GM12801 (cell line): Measurements from ENCODE around the gene ALPG.

Experiments used
- TF ChIP-seq, protein P1 (sequence below): IDR thresholded peaks from one replicate; pipeline ENCODE4 v1.5.1; 2011; ENCODE audit warnings: control low read depth; ENCODE audit not compliant: insufficient read length; ENCODE audit errors: extremely low read depth

The ALPG gene

DNA sequence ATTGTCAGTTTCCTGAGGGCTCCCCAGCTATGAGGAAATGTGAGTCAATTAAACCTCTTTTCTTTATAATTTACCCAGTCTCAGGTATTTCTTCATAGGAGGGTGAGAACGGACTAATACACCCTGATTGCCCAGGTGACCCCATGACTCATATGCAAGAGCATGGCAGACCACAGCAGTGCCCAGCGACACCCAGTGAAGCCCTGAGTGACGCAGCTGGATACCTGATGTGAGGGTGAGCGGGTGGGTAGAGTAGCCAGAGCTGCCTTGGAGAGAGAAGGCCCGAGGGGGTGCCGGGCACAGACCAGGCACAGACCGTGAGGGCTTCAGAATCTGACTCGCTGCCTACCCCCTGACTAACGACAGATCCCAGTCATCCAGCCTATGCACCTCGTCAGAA, 15.4 kb downstream of the ALPG start:
- TF ChIP-seq, protein P1, sequence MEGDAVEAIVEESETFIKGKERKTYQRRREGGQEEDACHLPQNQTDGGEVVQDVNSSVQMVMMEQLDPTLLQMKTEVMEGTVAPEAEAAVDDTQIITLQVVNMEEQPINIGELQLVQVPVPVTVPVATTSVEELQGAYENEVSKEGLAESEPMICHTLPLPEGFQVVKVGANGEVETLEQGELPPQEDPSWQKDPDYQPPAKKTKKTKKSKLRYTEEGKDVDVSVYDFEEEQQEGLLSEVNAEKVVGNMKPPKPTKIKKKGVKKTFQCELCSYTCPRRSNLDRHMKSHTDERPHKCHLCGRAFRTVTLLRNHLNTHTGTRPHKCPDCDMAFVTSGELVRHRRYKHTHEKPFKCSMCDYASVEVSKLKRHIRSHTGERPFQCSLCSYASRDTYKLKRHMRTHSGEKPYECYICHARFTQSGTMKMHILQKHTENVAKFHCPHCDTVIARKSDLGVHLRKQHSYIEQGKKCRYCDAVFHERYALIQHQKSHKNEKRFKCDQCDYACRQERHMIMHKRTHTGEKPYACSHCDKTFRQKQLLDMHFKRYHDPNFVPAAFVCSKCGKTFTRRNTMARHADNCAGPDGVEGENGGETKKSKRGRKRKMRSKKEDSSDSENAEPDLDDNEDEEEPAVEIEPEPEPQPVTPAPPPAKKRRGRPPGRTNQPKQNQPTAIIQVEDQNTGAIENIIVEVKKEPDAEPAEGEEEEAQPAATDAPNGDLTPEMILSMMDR, result no peak

DNA sequence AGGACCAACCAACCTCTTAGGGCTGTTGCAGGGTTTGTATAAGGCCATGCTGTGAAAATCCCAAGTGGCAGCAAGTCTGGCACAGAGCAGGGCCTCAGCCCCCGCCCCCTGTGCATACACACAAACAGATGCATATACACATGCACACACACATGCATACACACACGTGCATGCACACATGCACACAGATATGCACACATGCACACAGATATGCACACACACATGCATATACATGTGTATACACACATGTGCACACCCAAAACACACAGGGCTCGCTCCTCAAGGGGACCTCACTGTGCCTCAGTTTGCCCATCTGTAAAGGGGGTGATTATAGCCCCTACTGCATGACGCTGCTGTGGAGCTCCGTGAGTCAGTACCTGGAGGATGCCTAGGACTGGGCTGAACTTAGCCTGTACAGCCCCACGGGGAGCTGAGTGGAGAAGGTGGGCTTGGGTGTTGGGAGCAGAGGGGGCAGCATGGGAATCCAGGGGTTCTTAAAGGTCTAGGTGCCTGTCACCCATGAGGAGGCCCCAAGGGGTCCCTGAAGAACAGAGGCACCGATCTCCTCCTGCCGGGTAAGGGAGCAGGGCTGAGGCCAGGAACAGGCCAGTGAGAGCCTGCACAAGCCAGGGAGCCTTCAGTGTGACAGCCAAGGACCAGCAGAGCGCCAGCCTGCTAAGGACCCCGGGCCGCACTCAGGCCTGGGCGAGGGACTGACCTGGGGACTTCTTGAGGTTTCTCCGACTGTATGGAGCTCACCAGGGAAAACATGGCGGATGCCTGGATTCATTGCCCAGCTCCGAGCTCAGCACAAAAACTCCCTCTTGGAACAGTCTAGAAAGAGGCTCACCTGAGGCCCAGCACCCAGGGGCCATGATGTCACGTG, 25.3 kb downstream of the ALPG start:
- TF ChIP-seq, protein P1, result no peak

GRCh38 chr2:232432598-232433184, 26.0 kb downstream of the ALPG start:
- TF ChIP-seq, protein P1, result no peak

DNA sequence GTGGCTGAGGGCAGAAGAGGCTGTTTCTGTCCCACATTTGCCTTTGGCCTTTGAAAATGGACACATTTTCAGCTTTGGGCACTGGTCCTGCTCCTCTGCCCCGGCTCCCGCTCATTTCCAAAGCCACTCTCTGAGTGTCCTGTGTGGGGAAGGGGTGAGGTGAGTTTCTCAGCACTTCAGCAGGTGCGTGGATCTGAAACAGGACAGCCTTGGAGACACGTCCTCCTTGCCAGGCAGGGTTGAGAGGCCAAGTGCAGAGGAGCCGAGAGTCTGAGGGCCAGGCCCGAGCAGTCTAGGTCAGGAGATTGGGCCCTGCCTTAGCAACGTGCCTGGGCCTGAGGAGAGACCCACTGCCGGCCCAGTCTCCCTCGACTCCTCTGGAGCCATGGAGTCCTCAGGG, 27.4 kb downstream of the ALPG start:
- TF ChIP-seq, protein P1, result no peak

GRCh38 chr2:232434563-232435374, 28.1 kb downstream of the ALPG start:
- TF ChIP-seq, protein P1, result no peak

DNA sequence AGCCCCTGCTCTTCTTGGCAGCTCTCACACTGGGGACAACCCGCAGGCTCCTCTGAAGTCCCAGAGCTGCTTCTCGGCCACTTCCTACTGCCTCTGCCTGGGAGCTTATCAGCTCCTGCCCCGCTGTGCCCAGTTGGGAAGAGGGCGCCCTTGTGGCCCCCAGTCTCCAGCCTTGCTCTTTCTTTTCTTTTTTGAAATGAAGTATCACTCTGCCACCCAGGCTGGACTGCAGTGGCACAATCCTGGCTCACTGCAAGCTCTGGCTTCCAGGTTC, 28.7 kb downstream of the ALPG start:
- TF ChIP-seq, protein P1, result no peak

DNA sequence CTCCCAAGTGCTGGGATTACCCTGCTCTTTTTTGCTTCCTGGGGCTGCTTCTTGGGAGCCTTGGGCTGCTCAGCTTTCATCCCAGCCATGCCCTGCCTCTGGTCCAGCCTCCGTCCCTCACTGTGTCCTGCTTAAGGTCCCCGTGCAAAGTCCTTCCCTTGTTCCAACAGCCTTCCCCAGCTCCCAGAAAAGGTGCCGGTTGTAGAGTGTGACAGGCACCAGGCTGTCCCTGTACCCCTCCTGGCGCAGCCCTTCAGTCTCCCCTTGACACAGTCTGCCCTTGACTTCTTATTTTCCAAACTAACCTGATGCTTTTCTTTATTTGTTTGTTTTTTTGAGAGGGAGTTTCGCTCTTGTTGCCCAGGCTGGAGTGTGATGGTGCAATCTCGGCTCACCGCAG, 29.2 kb downstream of the ALPG start:
- TF ChIP-seq, protein P1, result no peak
